Measurements from ENCODE around the gene PLEKHA7. TPM values are rescaled to one million over a fixed set of nuclear protein-coding genes. Genes with fewer than 3 reads are reported as not detected.

Gene PLEKHA7
- total RNA-seq, 2 experiments from 2014 or later, result 0.13 TPM; not detected in 1

DNA sequence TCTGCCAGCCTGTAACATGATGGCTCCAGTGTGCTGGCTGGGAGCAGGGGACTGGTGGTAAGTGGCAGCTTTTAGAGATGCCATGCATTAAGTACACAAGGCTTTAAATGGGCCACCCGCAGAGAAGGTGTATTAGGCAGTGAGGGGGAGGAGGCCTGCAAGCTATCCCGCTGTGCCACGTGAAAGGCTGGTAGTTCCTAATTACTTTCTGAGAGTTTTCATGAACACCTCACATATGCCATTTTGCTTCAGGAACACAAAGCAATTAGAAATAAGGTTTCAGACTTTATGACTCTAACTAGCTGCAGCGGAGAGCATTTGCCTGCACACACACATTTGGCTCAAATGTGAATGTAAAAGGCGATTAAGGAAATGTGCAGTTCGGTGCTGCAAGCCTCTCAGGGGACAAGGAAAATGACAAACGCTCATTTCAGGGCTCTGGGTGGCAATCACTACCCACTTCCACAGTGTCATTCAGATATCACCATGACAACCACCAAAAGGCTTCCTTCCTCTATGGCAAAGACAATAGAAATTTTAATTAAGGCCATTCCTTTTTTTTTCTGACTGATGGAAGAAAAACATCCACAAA is 116.6 kb downstream of the PLEKHA7 start:
- H3K9me2 ChIP-seq (ENCODE audit: insufficient read depth, low read length), result no peaks in the 10 kb centered on the region
- CTCF ChIA-PET (ENCODE audit: unreplicated experiment), result no interaction called here
- H2AFZ ChIP-seq (ENCODE audit: low read length), result no peak overlapping the region

GRCh38 chr11:16896729-16897469 is 117.3 kb downstream of the PLEKHA7 start:
- Histone ChIP-seq H3K4me1 (ENCODE audit: insufficient read depth, low read length, poor library complexity, severe bottlenecking) (no peaks in the 10 kb centered on the region), H3K4me2 (ENCODE audit: low read length) (no peak overlapping the region), H3K79me2 (ENCODE audit: insufficient read depth, low read depth, low read length) (no peaks in the 10 kb centered on the region), H3K27ac (ENCODE audit: low read depth, low read length, poor library complexity, severe bottlenecking) (no peak overlapping the region), H2AFZ (ENCODE audit: low read length) (no peak overlapping the region), H3K36me3 (ENCODE audit: insufficient read depth, low read length) (no peaks in the 10 kb centered on the region), H4K20me1 (ENCODE audit: insufficient read depth, low read length) (no peaks in the 10 kb centered on the region), H3K4me3 (ENCODE audit: low read depth, low read length, poor library complexity, severe bottlenecking) (no peak overlapping the region), H3K9me3 (ENCODE audit: low read length) (no peaks in the 10 kb centered on the region), H3K9me2 (ENCODE audit: insufficient read depth, low read length) (no peaks in the 10 kb centered on the region)
- intact Hi-C loops (cut with micrococcal nuclease; ENCODE audit: unreplicated experiment), result no loop called here
- BruUV-seq (replicated peaks), result no TSS peak
- DNase-seq (ENCODE audit: low spot score), result no peak
- POLR2A ChIA-PET, result interaction anchor here (0.6 kb wide), 1 partner anchor 287 kb away, joined by 3 read pairs; no protein-coding TSS in a partner anchor
- CTCF ChIA-PET (ENCODE audit: unreplicated experiment), result no interaction called here
- TF ChIP-seq EZH2phosphoT487 (IDR thresholded peaks at IDR 0.05; ENCODE audit: borderline replicate concordance, low read depth, low read length), result no peak
- TF ChIP-seq, protein P1, sequence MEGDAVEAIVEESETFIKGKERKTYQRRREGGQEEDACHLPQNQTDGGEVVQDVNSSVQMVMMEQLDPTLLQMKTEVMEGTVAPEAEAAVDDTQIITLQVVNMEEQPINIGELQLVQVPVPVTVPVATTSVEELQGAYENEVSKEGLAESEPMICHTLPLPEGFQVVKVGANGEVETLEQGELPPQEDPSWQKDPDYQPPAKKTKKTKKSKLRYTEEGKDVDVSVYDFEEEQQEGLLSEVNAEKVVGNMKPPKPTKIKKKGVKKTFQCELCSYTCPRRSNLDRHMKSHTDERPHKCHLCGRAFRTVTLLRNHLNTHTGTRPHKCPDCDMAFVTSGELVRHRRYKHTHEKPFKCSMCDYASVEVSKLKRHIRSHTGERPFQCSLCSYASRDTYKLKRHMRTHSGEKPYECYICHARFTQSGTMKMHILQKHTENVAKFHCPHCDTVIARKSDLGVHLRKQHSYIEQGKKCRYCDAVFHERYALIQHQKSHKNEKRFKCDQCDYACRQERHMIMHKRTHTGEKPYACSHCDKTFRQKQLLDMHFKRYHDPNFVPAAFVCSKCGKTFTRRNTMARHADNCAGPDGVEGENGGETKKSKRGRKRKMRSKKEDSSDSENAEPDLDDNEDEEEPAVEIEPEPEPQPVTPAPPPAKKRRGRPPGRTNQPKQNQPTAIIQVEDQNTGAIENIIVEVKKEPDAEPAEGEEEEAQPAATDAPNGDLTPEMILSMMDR (conservative IDR thresholded peaks at IDR 0.05; ENCODE audit: low read length), result no peak

More for the DNA sequence above, 116.6 kb downstream of the PLEKHA7 start:
- no peak overlapping the region for H3K4me2 ChIP-seq (ENCODE audit: low read length)
- H3K36me3 ChIP-seq (ENCODE audit: insufficient read depth, low read length), result no peaks in the 10 kb centered on the region
- BruUV-seq (replicated peaks), result no TSS peak
- TF ChIP-seq, protein P1 (conservative IDR thresholded peaks at IDR 0.05; ENCODE audit: low read length), result no peak
- TF ChIP-seq EZH2phosphoT487 (IDR thresholded peaks at IDR 0.05; ENCODE audit: borderline replicate concordance, low read depth, low read length), result no peak
- H3K9me3 ChIP-seq (ENCODE audit: low read length), result no peaks in the 10 kb centered on the region
- no peaks in the 10 kb centered on the region for H3K79me2 ChIP-seq (ENCODE audit: insufficient read depth, low read depth, low read length)
- POLR2A ChIA-PET, result interaction anchor here (0.6 kb wide), 1 partner anchor 287 kb away, joined by 3 read pairs; no protein-coding TSS in a partner anchor
- H3K4me1 ChIP-seq (ENCODE audit: insufficient read depth, low read length, poor library complexity, severe bottlenecking), result no peaks in the 10 kb centered on the region
- H3K4me3 ChIP-seq (ENCODE audit: low read depth, low read length, poor library complexity, severe bottlenecking), result no peak overlapping the region
- DNase-seq (ENCODE audit: low spot score), result no peak
- no peaks in the 10 kb centered on the region for H4K20me1 ChIP-seq (ENCODE audit: insufficient read depth, low read length)
- no peak overlapping the region for H3K27ac ChIP-seq (ENCODE audit: low read depth, low read length, poor library complexity, severe bottlenecking)
- intact Hi-C loops (cut with micrococcal nuclease; ENCODE audit: unreplicated experiment), result no loop called here

DNA sequence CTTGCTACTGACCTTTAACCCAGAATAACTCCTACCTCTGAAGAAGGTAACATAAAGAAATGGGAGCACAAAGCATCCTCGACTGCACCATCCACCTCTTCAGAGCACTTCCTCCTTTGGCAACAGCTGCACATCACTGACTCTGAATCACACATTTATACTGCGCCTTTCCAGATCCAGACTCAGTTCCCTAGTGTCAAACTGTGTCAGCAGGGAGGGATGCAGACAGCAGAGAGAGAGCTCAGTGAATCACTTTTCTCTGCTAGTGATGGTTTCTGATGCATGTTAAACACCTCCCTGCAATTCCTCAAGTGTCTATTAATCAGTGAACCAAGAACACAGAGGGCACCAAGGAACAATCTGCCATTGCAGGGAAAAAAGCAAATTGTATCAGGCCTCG is 118.9 kb downstream of the PLEKHA7 start:
- no peaks in the 10 kb centered on the region for H4K20me1 ChIP-seq (ENCODE audit: insufficient read depth, low read length)
- H3K27ac ChIP-seq (ENCODE audit: low read depth, low read length, poor library complexity, severe bottlenecking), result no peak overlapping the region
- no peak overlapping the region for H3K4me2 ChIP-seq (ENCODE audit: low read length)
- no peaks in the 10 kb centered on the region for H3K79me2 ChIP-seq (ENCODE audit: insufficient read depth, low read depth, low read length)
- no peak overlapping the region for H3K4me3 ChIP-seq (ENCODE audit: low read depth, low read length, poor library complexity, severe bottlenecking)
- H3K4me1 ChIP-seq (ENCODE audit: insufficient read depth, low read length, poor library complexity, severe bottlenecking), result no peaks in the 10 kb centered on the region
- BruUV-seq (replicated peaks), result no TSS peak
- no peaks in the 10 kb centered on the region for H3K36me3 ChIP-seq (ENCODE audit: insufficient read depth, low read length)
- ChIA-PET CTCF (ENCODE audit: unreplicated experiment) (no interaction called here), POLR2A (interaction anchor here (0.6 to 0.8 kb wide), 2 partner anchors 26 to 205 kb away, joined by 3 to 4 read pairs; no protein-coding TSS in a partner anchor)
- intact Hi-C loops (cut with micrococcal nuclease; ENCODE audit: unreplicated experiment), result no loop called here
- H3K9me3 ChIP-seq (ENCODE audit: low read length), result no peaks in the 10 kb centered on the region
- no peak overlapping the region for H2AFZ ChIP-seq (ENCODE audit: low read length)
- no peak for DNase-seq (ENCODE audit: low spot score)
- H3K9me2 ChIP-seq (ENCODE audit: insufficient read depth, low read length), result no peaks in the 10 kb centered on the region
- TF ChIP-seq, protein P1 (conservative IDR thresholded peaks at IDR 0.05; ENCODE audit: low read length), result no peak
- TF ChIP-seq EZH2phosphoT487 (IDR thresholded peaks at IDR 0.05; ENCODE audit: borderline replicate concordance, low read depth, low read length), result no peak
